GM19023 (cell line): ENCODE data around the gene STAG2.
"Not testable (repeated sequence)": the region's sequence is repeated elsewhere in the genome, so short reads cannot be mapped to it uniquely, and the experiment has no call there.

ENCODE experiments used
- ATAC-seq: cut with Tn5 transposase; IDR thresholded peaks from one replicate; pipeline ENCODE4 v1.9.1; 2021; ENCODE audit warnings: mild to moderate bottlenecking, moderate library complexity; ENCODE audit not compliant: unreplicated experiment

STAG2 gene

DNA sequence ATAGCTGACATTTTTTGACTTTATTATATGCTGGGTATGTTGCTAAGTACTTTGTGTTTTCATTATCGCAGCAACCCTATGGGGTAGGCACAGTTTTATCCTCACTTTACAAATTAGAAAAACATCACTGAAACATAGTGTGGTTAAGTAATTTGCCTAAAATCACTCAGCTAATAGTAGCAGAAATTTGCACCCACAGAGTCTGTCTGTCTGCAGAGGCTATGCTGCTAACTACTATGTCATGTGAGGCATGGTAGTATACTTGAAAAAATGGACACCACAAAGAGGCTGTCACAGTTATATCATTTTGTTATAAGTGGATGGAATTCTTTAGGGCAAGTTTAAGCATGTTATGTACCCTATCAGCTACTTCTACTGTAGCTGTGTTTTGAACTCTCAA, 69.0 kb downstream of the STAG2 start:
- peak; percentile 85 for ATAC-seq

- ATAC-seq: no peak
Observed at GRCh38 chrX:124033821-124034220, 72.3 kb downstream of the STAG2 start.

DNA sequence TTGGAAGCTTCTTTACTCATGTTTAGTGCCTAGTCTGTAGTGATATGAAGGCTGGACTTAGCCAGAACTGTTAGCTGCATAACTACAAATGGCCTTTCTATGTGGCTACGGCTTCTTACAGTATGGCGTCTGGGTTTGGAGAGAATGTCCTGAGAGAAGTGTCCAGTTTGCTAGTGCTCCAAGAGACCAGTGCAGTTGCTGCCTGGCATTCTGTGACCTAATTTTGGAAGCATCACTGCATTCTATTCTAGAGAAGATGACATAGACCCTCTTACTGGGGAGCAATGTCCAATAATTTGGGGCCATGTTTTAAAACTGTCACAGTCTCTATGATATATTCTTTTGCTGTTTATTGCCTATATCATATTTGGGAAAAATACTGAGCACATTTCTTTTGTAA, 74.2 kb downstream of the STAG2 start:
- no peak for ATAC-seq

DNA sequence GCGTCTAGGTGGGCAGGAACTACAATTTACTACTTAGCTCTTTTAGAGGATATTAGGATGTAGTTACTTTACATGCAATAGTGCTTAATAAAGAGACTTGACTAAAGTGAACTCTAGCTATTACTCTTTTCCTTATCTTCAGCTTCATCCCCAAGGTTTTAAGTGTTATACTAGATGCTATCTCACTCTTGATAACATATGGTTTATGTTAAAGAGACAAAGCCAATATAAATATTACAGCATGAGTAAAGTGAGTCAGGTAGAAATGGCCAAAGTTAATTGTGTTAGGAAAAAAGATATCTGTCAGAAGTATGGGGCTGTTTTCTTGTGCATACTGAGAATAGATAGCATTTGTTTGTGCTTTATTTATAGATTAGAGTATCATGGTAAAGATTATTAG, 80.5 kb downstream of the STAG2 start:
- no peak for ATAC-seq

- no peak for ATAC-seq
Observed at GRCh38 chrX:124045109-124045508, 83.6 kb downstream of the STAG2 start.

DNA sequence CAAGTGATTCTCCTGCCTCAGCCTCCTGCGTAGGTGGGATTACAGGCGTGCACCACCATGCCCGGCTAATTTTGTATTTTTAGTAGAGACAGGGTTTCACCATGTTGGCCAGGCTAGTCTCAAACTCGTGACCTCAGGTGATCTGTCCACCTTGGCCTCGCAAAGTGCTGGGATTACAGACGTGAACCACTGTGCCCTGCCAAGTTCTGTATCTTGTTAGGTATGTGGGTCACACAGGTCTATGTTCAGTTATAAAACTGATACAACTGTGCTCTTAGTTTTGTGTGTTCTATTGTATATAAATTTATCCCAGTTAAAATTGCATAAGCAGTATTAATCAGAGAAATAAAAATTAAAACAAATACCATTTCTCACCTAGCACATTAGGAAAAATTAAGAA, 122.9 kb downstream of the STAG2 start:
- ATAC-seq: not testable (repeated sequence)

GRCh38 chrX:124085063-124085462, 123.6 kb downstream of the STAG2 start:
- no peak for ATAC-seq

- ATAC-seq: no peak
Observed at GRCh38 chrX:124086411-124086810, 124.9 kb downstream of the STAG2 start.

- no peak for ATAC-seq
Observed at GRCh38 chrX:124087000-124087746, 125.7 kb downstream of the STAG2 start.

GRCh38 chrX:124093222-124093621, 131.7 kb downstream of the STAG2 start:
- no peak for ATAC-seq

- no peak for ATAC-seq
Observed at GRCh38 chrX:124097116-124097515, 135.6 kb downstream of the STAG2 start.

DNA sequence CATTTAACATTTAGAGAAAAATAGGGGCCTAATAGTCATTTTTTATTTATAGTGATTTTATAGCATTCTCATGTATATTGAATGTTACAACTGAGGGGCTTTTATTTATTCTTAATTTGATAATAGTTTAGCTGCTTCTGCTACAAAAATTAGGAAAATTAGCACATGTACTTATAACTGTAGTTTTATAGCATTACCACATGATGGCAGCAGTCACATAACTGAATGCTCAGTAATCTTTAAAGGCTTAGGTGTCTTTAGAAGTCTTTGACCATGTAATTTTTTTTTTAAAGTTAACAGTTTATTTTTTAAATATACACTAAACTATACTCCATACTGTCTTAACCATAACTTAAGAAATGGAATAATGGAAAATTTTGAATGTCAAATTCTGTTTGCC, 136.6 kb downstream of the STAG2 start:
- no peak for ATAC-seq

DNA sequence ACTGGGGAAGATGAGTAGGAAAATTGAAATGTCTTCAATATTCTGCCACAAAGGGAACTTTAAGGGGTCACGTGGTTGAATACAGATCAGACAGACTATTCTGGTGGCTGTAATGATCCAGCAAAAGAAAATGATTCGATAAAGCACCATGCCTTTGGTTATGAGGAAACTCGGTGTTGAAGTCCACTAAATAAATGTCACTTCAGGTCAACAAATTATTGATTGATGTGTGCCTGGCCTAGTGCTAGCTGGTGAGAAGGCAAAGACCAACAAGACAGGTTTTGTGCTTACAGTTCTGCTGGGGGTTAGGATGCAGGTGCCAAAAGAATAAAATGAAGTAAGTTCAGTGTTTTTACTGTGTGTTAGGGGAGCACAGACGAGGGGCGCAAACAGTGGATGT, 142.5 kb downstream of the STAG2 start:
- ATAC-seq: no peak

- not testable (repeated sequence) for ATAC-seq
Observed at GRCh38 chrX:124104512-124104911, 143.0 kb downstream of the STAG2 start.

DNA sequence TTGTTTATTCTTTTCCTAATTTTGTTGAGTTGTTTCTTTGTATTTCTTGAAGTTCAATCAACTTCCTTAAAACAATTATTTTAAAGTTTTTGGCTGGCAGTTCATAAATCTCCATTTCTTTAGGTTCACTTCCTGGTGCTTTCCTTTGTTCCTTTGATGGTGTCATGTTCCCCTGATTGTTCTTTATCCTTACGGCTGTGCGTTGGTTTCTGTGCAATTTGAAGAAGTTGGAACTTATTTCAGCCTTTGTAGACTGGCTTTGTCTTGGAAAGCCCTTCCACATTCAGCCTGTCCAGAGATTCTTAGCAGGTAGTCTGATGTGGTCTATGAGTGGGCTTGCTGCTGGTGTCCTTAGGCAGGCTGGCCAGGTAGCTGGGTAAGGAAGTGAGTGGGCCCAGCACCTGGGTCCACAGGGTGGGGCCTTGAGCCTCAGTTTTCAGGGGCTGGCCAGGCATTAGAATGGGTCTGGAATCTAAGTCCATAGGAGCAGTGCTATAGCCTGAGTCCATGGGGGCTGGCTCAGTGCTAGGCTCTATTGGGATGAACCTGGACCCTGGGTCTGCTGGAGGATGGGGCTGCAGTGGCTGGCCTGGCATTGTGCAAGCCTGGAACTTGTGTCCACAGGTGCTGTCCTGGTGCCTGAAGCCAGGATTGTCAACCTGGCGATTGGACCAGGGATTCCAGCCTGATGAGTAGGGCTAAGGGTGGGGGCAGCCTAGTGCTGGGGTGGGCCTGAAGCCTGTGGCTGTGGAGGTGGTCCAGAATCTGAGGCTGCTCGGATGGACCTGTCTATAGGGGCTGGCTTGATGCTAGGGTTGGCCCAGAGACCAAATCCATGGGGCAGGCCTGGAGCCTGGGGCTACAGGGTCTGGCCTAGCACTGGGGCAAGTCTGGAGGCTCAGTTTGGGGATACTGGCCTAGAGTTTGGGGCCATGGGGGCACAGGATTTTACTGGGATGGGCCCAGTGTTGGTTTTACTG, 152.4 kb downstream of the STAG2 start:
- no peak for ATAC-seq

- ATAC-seq: no peak
Observed at GRCh38 chrX:124117325-124117724, 155.8 kb downstream of the STAG2 start.

- no peak for ATAC-seq
Observed at GRCh38 chrX:124125471-124125870, 164.0 kb downstream of the STAG2 start.

GRCh38 chrX:124127496-124127895, 166.0 kb downstream of the STAG2 start:
- no peak for ATAC-seq

DNA sequence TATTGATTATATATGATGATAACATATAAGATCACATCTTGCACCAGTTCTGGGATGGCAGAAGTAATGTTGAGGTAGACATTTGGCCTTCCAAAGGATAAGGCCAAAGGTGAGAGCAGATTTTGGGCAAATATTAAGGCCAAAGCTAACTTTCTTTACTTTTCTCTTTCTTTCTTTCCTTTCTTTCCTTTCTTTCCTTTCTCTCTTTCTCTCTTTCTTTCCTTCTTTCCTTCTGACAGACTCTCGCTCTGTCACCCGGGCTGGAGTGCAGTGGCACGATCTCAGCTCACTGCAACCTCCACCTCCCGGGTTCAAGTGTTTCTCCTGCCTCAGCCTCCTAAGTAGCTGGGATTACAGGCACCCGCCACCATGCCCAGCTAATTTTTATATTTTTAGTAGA, 170.9 kb downstream of the STAG2 start:
- not testable (repeated sequence) for ATAC-seq

DNA sequence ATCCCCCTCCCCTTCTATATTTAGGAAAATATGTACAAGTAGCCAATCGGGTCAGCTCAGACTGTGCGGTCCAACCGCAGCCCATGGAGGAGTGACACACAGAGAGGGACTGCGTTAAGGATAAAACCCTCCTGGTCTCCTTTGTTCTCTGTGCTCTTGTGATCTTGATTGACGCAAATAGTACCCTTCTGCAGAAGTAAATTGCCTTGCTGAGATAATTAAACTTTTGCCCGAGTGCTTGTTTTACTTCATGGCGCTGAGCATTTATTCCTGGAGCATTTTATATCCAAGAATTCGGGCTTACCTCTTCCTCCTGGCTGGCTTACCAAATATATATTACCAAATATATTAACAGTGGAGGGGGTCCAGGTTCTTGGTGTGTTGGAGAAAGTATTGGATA, 184.2 kb downstream of the STAG2 start:
- ATAC-seq: no peak

DNA sequence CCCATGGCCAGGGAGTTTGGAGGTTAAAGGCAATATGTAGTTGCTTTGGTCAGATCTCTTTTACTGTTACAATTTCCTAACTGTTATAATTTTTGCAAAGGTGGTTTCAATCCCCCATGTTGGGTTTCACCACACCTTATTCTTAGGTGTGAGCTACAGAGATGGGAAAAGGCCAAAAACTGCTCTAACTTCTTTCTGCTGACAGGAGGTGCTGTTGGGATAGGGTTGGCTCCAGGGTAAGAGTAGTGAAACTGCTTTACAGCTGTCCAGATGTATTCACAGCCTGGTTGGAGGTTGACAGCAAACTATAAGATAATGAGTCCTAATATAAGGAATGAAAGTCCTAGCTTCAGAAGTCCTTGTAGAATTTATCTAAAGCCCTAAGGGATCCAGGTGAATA, 189.7 kb downstream of the STAG2 start:
- no peak for ATAC-seq
